ENCODE data around the gene PSD4.

Gene PSD4

GRCh38 chr2:113192459-113193100 is 18.8 kb downstream of the PSD4 start:
- no peaks in the 10 kb centered on the region for H3K36me3 Mint-ChIP-seq (ENCODE audit: low read depth)
- TF ChIP-seq, protein P1, sequence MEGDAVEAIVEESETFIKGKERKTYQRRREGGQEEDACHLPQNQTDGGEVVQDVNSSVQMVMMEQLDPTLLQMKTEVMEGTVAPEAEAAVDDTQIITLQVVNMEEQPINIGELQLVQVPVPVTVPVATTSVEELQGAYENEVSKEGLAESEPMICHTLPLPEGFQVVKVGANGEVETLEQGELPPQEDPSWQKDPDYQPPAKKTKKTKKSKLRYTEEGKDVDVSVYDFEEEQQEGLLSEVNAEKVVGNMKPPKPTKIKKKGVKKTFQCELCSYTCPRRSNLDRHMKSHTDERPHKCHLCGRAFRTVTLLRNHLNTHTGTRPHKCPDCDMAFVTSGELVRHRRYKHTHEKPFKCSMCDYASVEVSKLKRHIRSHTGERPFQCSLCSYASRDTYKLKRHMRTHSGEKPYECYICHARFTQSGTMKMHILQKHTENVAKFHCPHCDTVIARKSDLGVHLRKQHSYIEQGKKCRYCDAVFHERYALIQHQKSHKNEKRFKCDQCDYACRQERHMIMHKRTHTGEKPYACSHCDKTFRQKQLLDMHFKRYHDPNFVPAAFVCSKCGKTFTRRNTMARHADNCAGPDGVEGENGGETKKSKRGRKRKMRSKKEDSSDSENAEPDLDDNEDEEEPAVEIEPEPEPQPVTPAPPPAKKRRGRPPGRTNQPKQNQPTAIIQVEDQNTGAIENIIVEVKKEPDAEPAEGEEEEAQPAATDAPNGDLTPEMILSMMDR (IDR thresholded peaks at IDR 0.05; ENCODE audit: unreplicated experiment in 3 of 3): no peak
- no peaks in the 10 kb centered on the region for H3K9me3 Mint-ChIP-seq
- no peak overlapping the region for H3K27ac Mint-ChIP-seq
- no peak overlapping the region for H3K4me3 Mint-ChIP-seq
- H3K27me3 Mint-ChIP-seq (ENCODE audit: low read depth): peaks cover 21% of the 10 kb centered on the region
- H3K4me1 Mint-ChIP-seq: no peaks in the 10 kb centered on the region

GRCh38 chr2:113195923-113196501 is 22.2 kb downstream of the PSD4 start:
- TF ChIP-seq, protein P1 (IDR thresholded peaks at IDR 0.05; ENCODE audit: unreplicated experiment in 3 of 3): no peak
- H3K36me3 Mint-ChIP-seq (ENCODE audit: low read depth): no peaks in the 10 kb centered on the region
- peaks cover 29% of the 10 kb centered on the region for H3K27me3 Mint-ChIP-seq (ENCODE audit: low read depth)
- no peaks in the 10 kb centered on the region for H3K4me1 Mint-ChIP-seq
- peak overlapping the region; percentile 41 to 78 (median 60) for H3K4me3 Mint-ChIP-seq
- H3K27ac Mint-ChIP-seq: no peak overlapping the region
- H3K9me3 Mint-ChIP-seq: no peaks in the 10 kb centered on the region

- peaks cover 29% of the 10 kb centered on the region for H3K27me3 Mint-ChIP-seq (ENCODE audit: low read depth)
- H3K36me3 Mint-ChIP-seq (ENCODE audit: low read depth): no peaks in the 10 kb centered on the region
- TF ChIP-seq, protein P1 (IDR thresholded peaks at IDR 0.05; ENCODE audit: unreplicated experiment in 3 of 3): no peak
- no peaks in the 10 kb centered on the region for H3K4me1 Mint-ChIP-seq
- H3K9me3 Mint-ChIP-seq: no peaks in the 10 kb centered on the region
- peak overlapping the region; percentile 63 to 82 (median 78) for H3K4me3 Mint-ChIP-seq
- H3K27ac Mint-ChIP-seq: no peak overlapping the region
These were observed 23.1 kb downstream of the PSD4 start for GRCh38 chr2:113196839-113197238.

DNA sequence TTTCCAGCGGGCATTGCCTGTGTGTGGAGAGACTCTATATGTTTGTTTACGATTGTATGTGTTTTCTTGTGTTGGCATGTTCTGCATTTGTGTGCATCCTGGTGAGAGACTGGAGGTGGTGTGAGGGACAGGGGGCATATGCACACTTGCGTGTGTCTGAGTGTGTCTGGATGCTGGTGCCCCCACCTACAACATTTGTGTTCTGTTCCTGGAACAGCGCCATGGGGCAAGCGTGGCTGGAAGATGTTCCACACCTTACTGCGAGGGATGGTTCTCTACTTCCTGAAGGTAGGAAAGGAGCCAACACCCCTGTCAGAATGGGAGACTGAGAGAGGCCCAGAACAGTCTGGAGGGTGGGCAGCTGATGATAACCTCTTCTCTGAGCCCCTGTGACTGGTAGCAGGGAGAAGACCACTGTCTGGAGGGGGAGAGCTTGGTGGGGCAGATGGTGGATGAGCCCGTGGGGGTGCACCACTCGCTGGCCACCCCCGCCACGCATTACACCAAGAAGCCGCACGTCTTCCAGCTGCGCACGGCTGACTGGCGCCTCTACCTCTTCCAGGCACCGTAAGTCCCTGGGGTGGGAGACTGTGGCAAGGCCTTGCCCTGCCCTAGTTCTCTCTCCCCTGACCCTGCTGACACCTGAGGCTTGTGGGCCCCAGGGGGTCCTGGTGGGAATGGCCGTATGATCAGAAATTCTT is 23.7 kb downstream of the PSD4 start:
- TF ChIP-seq, protein P1 (IDR thresholded peaks at IDR 0.05; ENCODE audit: unreplicated experiment in 3 of 3): no peak
- Mint-ChIP-seq H3K27ac (no peak overlapping the region), H3K36me3 (ENCODE audit: low read depth) (no peaks in the 10 kb centered on the region), H3K4me3 (peak overlapping the region; percentile 63 to 82 (median 79)), H3K27me3 (ENCODE audit: low read depth) (peaks cover 29% of the 10 kb centered on the region), H3K4me1 (peaks cover 2% of the 10 kb centered on the region), H3K9me3 (no peaks in the 10 kb centered on the region)

GRCh38 chr2:113198048-113198789 is 24.4 kb downstream of the PSD4 start:
- Mint-ChIP-seq H3K9me3 (no peaks in the 10 kb centered on the region), H3K36me3 (ENCODE audit: low read depth) (no peaks in the 10 kb centered on the region), H3K27me3 (ENCODE audit: low read depth) (peaks cover 35% of the 10 kb centered on the region), H3K27ac (no peak overlapping the region), H3K4me1 (peaks cover 8% of the 10 kb centered on the region), H3K4me3 (peak overlapping the region; percentile 63 to 79 (median 72))
- TF ChIP-seq, protein P1 (IDR thresholded peaks at IDR 0.05; ENCODE audit: unreplicated experiment in 3 of 3): no peak

Data from nephron (organoid).